HEK293 (cell line): Measurements from ENCODE around the gene CRYBA1.

Source experiments
- HOXC10 ChIP-seq: sonication (generic); formaldehyde crosslinking; IDR thresholded peaks from 2 replicates; pipeline ENCODE4 v1.8.1; 2023; ENCODE audit warnings: mild to moderate bottlenecking, missing genetic modification reagents
- KLF17 ChIP-seq: fragments of 450-650 bp; formaldehyde crosslinking; IDR thresholded peaks from 2 replicates; pipeline ENCODE4 v1.5.1; 2016; ENCODE audit warnings: missing biosample characterization, missing genetic modification characterization
- KLF7 ChIP-seq: fragments of 450-650 bp; formaldehyde crosslinking; IDR thresholded peaks from 2 replicates; pipeline ENCODE4 v1.5.1; 2016; ENCODE audit warnings: missing biosample characterization, missing genetic modification characterization, borderline replicate concordance
- RBAK ChIP-seq: fragments of 450-650 bp; formaldehyde crosslinking; IDR thresholded peaks from 2 replicates; pipeline ENCODE4 v1.5.1; 2016; ENCODE audit warnings: missing biosample characterization, missing genetic modification characterization
- REST ChIP-seq: fragments of 450-650 bp; formaldehyde crosslinking; IDR thresholded peaks from 2 replicates; pipeline ENCODE4 v1.5.1; 2016; ENCODE audit warnings: missing biosample characterization, missing genetic modification characterization
- ZBTB1 ChIP-seq: fragments of 450-650 bp; formaldehyde crosslinking; IDR thresholded peaks from 2 replicates; pipeline ENCODE4 v1.5.1; 2016; ENCODE audit warnings: missing biosample characterization, missing genetic modification characterization
- ZBTB20 ChIP-seq: fragments of 450-650 bp; formaldehyde crosslinking; IDR thresholded peaks from 2 replicates; pipeline ENCODE4 v1.5.1; 2016; ENCODE audit warnings: missing biosample characterization, missing genetic modification characterization
- ZNF133 ChIP-seq: fragments of 450-650 bp; formaldehyde crosslinking; IDR thresholded peaks from 2 replicates; pipeline ENCODE4 v1.5.1; 2016; ENCODE audit warnings: missing biosample characterization, missing genetic modification characterization
- ZNF16 ChIP-seq: fragments of 450-650 bp; formaldehyde crosslinking; IDR thresholded peaks from 2 replicates; pipeline ENCODE4 v1.5.1; 2016; ENCODE audit warnings: low read depth, missing biosample characterization, missing genetic modification characterization
- ZNF324 ChIP-seq: fragments of 450-650 bp; formaldehyde crosslinking; IDR thresholded peaks from 2 replicates; pipeline ENCODE4 v1.5.1; 2016; ENCODE audit warnings: missing biosample characterization, missing genetic modification characterization
- ZNF449 ChIP-seq: fragments of 450-650 bp; formaldehyde crosslinking; IDR thresholded peaks from 2 replicates; pipeline ENCODE4 v1.5.1; 2017; ENCODE audit warnings: missing biosample characterization, mild to moderate bottlenecking, missing genetic modification characterization, moderate library complexity
- ZNF514 ChIP-seq: fragments of 450-650 bp; formaldehyde crosslinking; IDR thresholded peaks from 2 replicates; pipeline ENCODE4 v1.5.1; 2016; ENCODE audit warnings: missing biosample characterization, missing genetic modification characterization
- ZNF529 ChIP-seq: fragments of 450-650 bp; formaldehyde crosslinking; IDR thresholded peaks from 2 replicates; pipeline ENCODE4 v1.5.1; 2017; ENCODE audit warnings: missing genetic modification characterization, missing biosample characterization; ENCODE audit not compliant: insufficient replicate concordance
- ZNF585B ChIP-seq: fragments of 450-650 bp; formaldehyde crosslinking; IDR thresholded peaks from 2 replicates; pipeline ENCODE4 v1.5.1; 2016; ENCODE audit warnings: missing biosample characterization, missing genetic modification characterization
- ZNF629 ChIP-seq: fragments of 450-650 bp; formaldehyde crosslinking; IDR thresholded peaks from 2 replicates; pipeline ENCODE4 v1.5.1; 2017; ENCODE audit warnings: missing biosample characterization, missing genetic modification characterization
- ZNF701 ChIP-seq: fragments of 450-650 bp; formaldehyde crosslinking; IDR thresholded peaks from 2 replicates; pipeline ENCODE4 v1.5.1; 2016; ENCODE audit warnings: missing biosample characterization, missing genetic modification characterization
- ZNF747 ChIP-seq: fragments of 450-650 bp; formaldehyde crosslinking; IDR thresholded peaks from 2 replicates; pipeline ENCODE4 v1.5.1; 2016; ENCODE audit warnings: missing biosample characterization, missing genetic modification characterization
- ZNF776 ChIP-seq: fragments of 450-650 bp; formaldehyde crosslinking; IDR thresholded peaks from 2 replicates; pipeline ENCODE4 v1.5.0; 2017; ENCODE audit warnings: missing biosample characterization, missing genetic modification characterization, borderline replicate concordance
- ZXDB ChIP-seq: fragments of 450-650 bp; formaldehyde crosslinking; IDR thresholded peaks from 2 replicates; pipeline ENCODE4 v1.5.1; 2016; ENCODE audit warnings: missing biosample characterization, missing genetic modification characterization
- TF ChIP-seq, protein P1 (sequence below): fragments of 450-650 bp; formaldehyde crosslinking; IDR thresholded peaks from 2 replicates; pipeline ENCODE4 v1.5.1; 2016; ENCODE audit warnings: missing biosample characterization, missing genetic modification characterization
- TF ChIP-seq, protein P2 (sequence below): fragments of 450-650 bp; formaldehyde crosslinking; IDR thresholded peaks from 2 replicates; pipeline ENCODE4 v1.5.1; 2016; ENCODE audit warnings: missing biosample characterization, missing genetic modification characterization
- TF ChIP-seq, protein P3 (sequence below): fragments of 450-650 bp; formaldehyde crosslinking; IDR thresholded peaks from 2 replicates; pipeline ENCODE4; 2016; ENCODE audit warnings: missing biosample characterization, missing genetic modification characterization
- TF ChIP-seq, protein P4 (sequence below): fragments of 450-650 bp; formaldehyde crosslinking; IDR thresholded peaks from 2 replicates; pipeline ENCODE4 v1.5.1; 2016; ENCODE audit warnings: missing biosample characterization, missing genetic modification characterization
- TF ChIP-seq, protein P5 (sequence below): fragments of 450-650 bp; formaldehyde crosslinking; IDR thresholded peaks from 2 replicates; pipeline ENCODE4 v1.5.1; 2016; ENCODE audit warnings: missing biosample characterization, missing genetic modification characterization

The CRYBA1 gene

DNA sequence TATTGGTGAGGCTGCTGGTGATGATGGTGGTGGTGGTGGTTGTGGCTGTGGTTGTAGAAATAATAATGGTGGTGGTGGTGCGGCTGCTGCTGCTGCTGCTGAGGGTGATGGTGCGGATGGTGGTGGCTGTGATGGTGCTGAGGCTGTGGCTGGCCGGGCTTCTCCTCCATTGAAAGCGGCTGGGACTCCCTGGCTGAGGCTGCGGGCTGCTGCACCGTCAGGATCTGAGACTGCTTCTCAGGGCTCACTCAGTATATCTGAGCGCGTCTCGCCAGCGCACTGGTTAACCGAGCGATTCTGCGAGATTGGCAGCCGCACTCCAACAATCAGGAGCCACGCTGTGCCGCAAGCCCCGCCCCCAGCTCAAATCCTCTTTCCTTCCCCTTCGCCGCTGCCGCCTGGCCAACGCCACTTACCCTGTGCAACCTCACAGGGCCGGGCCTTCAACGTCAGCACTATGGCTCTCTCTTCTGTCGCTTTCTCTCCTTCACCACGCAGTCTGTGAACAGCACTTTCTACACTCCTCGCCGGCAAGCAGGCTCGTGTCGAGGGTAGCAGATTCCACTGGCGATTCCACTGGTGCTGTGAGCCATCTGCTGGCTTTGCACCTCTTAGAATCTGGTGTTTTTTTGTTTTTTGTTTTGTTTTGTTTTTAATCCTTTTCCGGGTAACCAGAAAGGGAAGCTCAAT is 47.4 kb downstream of the CRYBA1 start, which contains the start of gene NUFIP2 (continued):
- TF ChIP-seq ZNF16 (tag by site-specific recombination) = no peak
- peak; percentile 21 for TF ChIP-seq ZNF449 (tag by site-specific recombination)
- TF ChIP-seq REST (tag by site-specific recombination) = peak; percentile 71; the same call in 1 of the 2 replicates
- TF ChIP-seq ZNF133 (tag by site-specific recombination) = 0 out of 2 replicates have a peak, but pooled peaks have one; percentile 36
- TF ChIP-seq ZNF629 = peak; percentile 93
- TF ChIP-seq ZNF747 = no peak
- TF ChIP-seq, protein P1, sequence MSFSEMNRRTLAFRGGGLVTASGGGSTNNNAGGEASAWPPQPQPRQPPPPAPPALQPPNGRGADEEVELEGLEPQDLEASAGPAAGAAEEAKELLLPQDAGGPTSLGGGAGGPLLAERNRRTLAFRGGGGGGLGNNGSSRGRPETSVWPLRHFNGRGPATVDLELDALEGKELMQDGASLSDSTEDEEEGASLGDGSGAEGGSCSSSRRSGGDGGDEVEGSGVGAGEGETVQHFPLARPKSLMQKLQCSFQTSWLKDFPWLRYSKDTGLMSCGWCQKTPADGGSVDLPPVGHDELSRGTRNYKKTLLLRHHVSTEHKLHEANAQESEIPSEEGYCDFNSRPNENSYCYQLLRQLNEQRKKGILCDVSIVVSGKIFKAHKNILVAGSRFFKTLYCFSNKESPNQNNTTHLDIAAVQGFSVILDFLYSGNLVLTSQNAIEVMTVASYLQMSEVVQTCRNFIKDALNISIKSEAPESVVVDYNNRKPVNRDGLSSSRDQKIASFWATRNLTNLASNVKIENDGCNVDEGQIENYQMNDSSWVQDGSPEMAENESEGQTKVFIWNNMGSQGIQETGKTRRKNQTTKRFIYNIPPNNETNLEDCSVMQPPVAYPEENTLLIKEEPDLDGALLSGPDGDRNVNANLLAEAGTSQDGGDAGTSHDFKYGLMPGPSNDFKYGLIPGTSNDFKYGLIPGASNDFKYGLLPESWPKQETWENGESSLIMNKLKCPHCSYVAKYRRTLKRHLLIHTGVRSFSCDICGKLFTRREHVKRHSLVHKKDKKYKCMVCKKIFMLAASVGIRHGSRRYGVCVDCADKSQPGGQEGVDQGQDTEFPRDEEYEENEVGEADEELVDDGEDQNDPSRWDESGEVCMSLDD = no peak
- TF ChIP-seq, protein P2, sequence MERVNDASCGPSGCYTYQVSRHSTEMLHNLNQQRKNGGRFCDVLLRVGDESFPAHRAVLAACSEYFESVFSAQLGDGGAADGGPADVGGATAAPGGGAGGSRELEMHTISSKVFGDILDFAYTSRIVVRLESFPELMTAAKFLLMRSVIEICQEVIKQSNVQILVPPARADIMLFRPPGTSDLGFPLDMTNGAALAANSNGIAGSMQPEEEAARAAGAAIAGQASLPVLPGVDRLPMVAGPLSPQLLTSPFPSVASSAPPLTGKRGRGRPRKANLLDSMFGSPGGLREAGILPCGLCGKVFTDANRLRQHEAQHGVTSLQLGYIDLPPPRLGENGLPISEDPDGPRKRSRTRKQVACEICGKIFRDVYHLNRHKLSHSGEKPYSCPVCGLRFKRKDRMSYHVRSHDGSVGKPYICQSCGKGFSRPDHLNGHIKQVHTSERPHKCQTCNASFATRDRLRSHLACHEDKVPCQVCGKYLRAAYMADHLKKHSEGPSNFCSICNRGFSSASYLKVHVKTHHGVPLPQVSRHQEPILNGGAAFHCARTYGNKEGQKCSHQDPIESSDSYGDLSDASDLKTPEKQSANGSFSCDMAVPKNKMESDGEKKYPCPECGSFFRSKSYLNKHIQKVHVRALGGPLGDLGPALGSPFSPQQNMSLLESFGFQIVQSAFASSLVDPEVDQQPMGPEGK = peak; percentile 30
- TF ChIP-seq, protein P3, sequence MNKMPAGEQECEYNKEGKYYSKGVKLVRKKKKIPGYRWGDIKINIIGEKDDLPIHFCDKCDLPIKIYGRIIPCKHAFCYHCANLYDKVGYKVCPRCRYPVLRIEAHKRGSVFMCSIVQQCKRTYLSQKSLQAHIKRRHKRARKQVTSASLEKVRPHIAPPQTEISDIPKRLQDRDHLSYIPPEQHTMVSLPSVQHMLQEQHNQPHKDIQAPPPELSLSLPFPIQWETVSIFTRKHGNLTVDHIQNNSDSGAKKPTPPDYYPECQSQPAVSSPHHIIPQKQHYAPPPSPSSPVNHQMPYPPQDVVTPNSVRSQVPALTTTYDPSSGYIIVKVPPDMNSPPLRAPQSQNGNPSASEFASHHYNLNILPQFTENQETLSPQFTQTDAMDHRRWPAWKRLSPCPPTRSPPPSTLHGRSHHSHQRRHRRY = peak; percentile 95
- TF ChIP-seq RBAK (tag by site-specific recombination) = no peak
- TF ChIP-seq, protein P4, sequence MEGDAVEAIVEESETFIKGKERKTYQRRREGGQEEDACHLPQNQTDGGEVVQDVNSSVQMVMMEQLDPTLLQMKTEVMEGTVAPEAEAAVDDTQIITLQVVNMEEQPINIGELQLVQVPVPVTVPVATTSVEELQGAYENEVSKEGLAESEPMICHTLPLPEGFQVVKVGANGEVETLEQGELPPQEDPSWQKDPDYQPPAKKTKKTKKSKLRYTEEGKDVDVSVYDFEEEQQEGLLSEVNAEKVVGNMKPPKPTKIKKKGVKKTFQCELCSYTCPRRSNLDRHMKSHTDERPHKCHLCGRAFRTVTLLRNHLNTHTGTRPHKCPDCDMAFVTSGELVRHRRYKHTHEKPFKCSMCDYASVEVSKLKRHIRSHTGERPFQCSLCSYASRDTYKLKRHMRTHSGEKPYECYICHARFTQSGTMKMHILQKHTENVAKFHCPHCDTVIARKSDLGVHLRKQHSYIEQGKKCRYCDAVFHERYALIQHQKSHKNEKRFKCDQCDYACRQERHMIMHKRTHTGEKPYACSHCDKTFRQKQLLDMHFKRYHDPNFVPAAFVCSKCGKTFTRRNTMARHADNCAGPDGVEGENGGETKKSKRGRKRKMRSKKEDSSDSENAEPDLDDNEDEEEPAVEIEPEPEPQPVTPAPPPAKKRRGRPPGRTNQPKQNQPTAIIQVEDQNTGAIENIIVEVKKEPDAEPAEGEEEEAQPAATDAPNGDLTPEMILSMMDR = no peak; the same call in 1 of the 2 replicates
- TF ChIP-seq, protein P5, sequence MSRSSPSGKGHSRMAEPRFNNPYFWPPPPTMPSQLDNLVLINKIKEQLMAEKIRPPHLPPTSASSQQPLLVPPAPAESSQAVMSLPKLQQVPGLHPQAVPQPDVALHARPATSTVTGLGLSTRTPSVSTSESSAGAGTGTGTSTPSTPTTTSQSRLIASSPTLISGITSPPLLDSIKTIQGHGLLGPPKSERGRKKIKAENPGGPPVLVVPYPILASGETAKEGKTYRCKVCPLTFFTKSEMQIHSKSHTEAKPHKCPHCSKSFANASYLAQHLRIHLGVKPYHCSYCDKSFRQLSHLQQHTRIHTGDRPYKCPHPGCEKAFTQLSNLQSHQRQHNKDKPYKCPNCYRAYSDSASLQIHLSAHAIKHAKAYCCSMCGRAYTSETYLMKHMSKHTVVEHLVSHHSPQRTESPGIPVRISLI = no peak
- TF ChIP-seq ZXDB (tag by site-specific recombination) = 0 out of 2 replicates have a peak, but pooled peaks have one; percentile 57
- peak; percentile 96 for TF ChIP-seq ZBTB20
- TF ChIP-seq KLF7 (tag by site-specific recombination) = peak; percentile 70; the same call in 1 of the 2 replicates
- TF ChIP-seq ZNF585B (tag by site-specific recombination) = no peak
- no peak for TF ChIP-seq ZNF529 (tag by site-specific recombination)
- peak; percentile 87 for TF ChIP-seq KLF17
- TF ChIP-seq ZNF701 (tag by site-specific recombination) = no peak
- no peak for TF ChIP-seq ZBTB1 (tag by site-specific recombination)
- TF ChIP-seq ZNF324 = peak; percentile 69; the same call in 1 of the 2 replicates
- TF ChIP-seq HOXC10 (CRISPR knock-in tag) = no peak
- no peak for TF ChIP-seq ZNF514 (tag by site-specific recombination)
- no peak; the same call in 1 of the 2 replicates for TF ChIP-seq ZNF776 (tag by site-specific recombination)
